Keratinocyte (primary cell): ENCODE results near the gene HHIP.

Experiments used
- EZH2 ChIP-seq: IDR thresholded peaks from one replicate; pipeline ENCODE4 v1.6.1; 2012; ENCODE audit warnings: inconsistent platforms, mild to moderate bottlenecking, low read length, moderate library complexity
- TF ChIP-seq, protein P1 (sequence below), 3 experiments: IDR thresholded peaks in 1 of 3; conservative IDR thresholded peaks in 1 of 3; optimal IDR thresholded peaks in 1 of 3; 2 replicates in 2 of 3; 3 replicates in 1 of 3; pipeline versions ENCODE3 to v1.5.1; 2011; ENCODE audit warnings: low read length in 3 of 3, mild to moderate bottlenecking in 3 of 3, moderate library complexity in 2 of 3, control low read depth in 1 of 3, inconsistent platforms in 1 of 3; ENCODE audit not compliant: insufficient read depth in 2 of 3; ENCODE audit errors: extremely low read depth in 1 of 3

GRCh38 chr4:144597171-144597570, 48.8 kb upstream of the HHIP start:
- TF ChIP-seq, protein P1, sequence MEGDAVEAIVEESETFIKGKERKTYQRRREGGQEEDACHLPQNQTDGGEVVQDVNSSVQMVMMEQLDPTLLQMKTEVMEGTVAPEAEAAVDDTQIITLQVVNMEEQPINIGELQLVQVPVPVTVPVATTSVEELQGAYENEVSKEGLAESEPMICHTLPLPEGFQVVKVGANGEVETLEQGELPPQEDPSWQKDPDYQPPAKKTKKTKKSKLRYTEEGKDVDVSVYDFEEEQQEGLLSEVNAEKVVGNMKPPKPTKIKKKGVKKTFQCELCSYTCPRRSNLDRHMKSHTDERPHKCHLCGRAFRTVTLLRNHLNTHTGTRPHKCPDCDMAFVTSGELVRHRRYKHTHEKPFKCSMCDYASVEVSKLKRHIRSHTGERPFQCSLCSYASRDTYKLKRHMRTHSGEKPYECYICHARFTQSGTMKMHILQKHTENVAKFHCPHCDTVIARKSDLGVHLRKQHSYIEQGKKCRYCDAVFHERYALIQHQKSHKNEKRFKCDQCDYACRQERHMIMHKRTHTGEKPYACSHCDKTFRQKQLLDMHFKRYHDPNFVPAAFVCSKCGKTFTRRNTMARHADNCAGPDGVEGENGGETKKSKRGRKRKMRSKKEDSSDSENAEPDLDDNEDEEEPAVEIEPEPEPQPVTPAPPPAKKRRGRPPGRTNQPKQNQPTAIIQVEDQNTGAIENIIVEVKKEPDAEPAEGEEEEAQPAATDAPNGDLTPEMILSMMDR (optimal IDR thresholded peaks at IDR 0.05 in 1 of 3, IDR thresholded peaks at IDR 0.05 in 1 of 3, conservative IDR thresholded peaks at IDR 0.05 in 1 of 3; ENCODE audit: extremely low read depth in 1 of 3, insufficient read depth in 2 of 3, low read length in 3 of 3): no peak
- TF ChIP-seq EZH2: no peak
